ENCODE data around the gene HES5. TPM values are rescaled to one million over a fixed set of nuclear protein-coding genes. Genes with fewer than 3 reads are reported as not detected.

HES5 gene
- total and polyA plus RNA-seq, 10 of the 15 experiments (the other 5 are each of a cell fraction or from before 2014, with no cell fraction given): 0.12 to 0.15 TPM; not detected in 8

GRCh38 chr1:2492091-2492490 is 38.0 kb downstream of the HES5 start:
- Histone ChIP-seq H3K4me1 (ENCODE audit: control insufficient read depth, insufficient read depth, low read length) (peaks cover 10% of the 10 kb centered on the region), H2AFZ (ENCODE audit: control insufficient read depth, low read depth, low read length) (no peak overlapping the region), H3K9me3 (replicated peaks; ENCODE audit: control insufficient read depth, insufficient read depth, low read length) (peaks cover 4% of the 10 kb centered on the region; the same call in 1 of the 3 replicates), H3K27ac (ENCODE audit: control insufficient read depth, insufficient read depth) (no peak overlapping the region), H3K36me3 (ENCODE audit: control insufficient read depth in 2 of 2, insufficient read depth in 2 of 2, low read length in 1 of 2) (no peaks in the 10 kb centered on the region), H3K4me2 (ENCODE audit: control insufficient read depth, insufficient read depth) (no peak overlapping the region), H3K27me3 (replicated peaks in 1 of 2; ENCODE audit: control insufficient read depth in 2 of 2, insufficient read depth in 2 of 2, low read length in 1 of 2) (no peaks in the 10 kb centered on the region), H3K79me2 (ENCODE audit: control insufficient read depth, insufficient read depth, low read length) (no peaks in the 10 kb centered on the region), H3K9ac (ENCODE audit: control insufficient read depth, insufficient read depth, low read length) (no peak overlapping the region), H4K20me1 (ENCODE audit: control insufficient read depth, insufficient read depth) (no peaks in the 10 kb centered on the region), H3K4me3 (no peak overlapping the region)
- BruUV-seq (replicated peaks): no TSS peak
- no peak for FAIRE-seq
- ATAC-seq: no peak
- no peak for DNase-seq (ENCODE audit: low read depth, low spot score)
- ChIA-PET CTCF (interaction anchor here (1.0 to 1.6 kb wide), 2 partner anchors 76 to 295 kb away, joined by 3 to 4 read pairs; no protein-coding TSS in a partner anchor), SMC1A (ENCODE audit: uncharacterized antibody, unreplicated experiment) (no interaction called here), POLR2A (no interaction called here), RAD21 (ENCODE audit: unreplicated experiment) (no interaction called here)
- intact Hi-C loops (cut with micrococcal nuclease; ENCODE audit: unreplicated experiment) (no loop called here), in situ Hi-C loops (cut with MboI) (no loop called here)
- TF ChIP-seq EGR1 (IDR thresholded peaks at IDR 0.05; ENCODE audit: borderline replicate concordance in 1 of 2, low read depth in 2 of 2, low read length in 2 of 2) (no peak), TARDBP (IDR thresholded peaks at IDR 0.05; ENCODE audit: borderline replicate concordance) (no peak), FOS (IDR thresholded peaks at IDR 0.05; ENCODE audit: borderline replicate concordance, extremely low read depth, insufficient read length) (no peak), CEBPB (IDR thresholded peaks at IDR 0.05; ENCODE audit: borderline replicate concordance in 1 of 2, low read depth in 2 of 2, low read length in 2 of 2) (no peak), FOXK2 (IDR thresholded peaks at IDR 0.05) (no peak), YBX1 (IDR thresholded peaks at IDR 0.05) (no peak), SUZ12 (IDR thresholded peaks at IDR 0.05; ENCODE audit: unreplicated experiment) (no peak), ESRRA (IDR thresholded peaks at IDR 0.05; ENCODE audit: low read length) (no peak), NFIC (IDR thresholded peaks at IDR 0.05; ENCODE audit: low read depth, low read length) (no peak), JUNB (IDR thresholded peaks at IDR 0.05) (no peak)
- TF ChIP-seq, protein P1, sequence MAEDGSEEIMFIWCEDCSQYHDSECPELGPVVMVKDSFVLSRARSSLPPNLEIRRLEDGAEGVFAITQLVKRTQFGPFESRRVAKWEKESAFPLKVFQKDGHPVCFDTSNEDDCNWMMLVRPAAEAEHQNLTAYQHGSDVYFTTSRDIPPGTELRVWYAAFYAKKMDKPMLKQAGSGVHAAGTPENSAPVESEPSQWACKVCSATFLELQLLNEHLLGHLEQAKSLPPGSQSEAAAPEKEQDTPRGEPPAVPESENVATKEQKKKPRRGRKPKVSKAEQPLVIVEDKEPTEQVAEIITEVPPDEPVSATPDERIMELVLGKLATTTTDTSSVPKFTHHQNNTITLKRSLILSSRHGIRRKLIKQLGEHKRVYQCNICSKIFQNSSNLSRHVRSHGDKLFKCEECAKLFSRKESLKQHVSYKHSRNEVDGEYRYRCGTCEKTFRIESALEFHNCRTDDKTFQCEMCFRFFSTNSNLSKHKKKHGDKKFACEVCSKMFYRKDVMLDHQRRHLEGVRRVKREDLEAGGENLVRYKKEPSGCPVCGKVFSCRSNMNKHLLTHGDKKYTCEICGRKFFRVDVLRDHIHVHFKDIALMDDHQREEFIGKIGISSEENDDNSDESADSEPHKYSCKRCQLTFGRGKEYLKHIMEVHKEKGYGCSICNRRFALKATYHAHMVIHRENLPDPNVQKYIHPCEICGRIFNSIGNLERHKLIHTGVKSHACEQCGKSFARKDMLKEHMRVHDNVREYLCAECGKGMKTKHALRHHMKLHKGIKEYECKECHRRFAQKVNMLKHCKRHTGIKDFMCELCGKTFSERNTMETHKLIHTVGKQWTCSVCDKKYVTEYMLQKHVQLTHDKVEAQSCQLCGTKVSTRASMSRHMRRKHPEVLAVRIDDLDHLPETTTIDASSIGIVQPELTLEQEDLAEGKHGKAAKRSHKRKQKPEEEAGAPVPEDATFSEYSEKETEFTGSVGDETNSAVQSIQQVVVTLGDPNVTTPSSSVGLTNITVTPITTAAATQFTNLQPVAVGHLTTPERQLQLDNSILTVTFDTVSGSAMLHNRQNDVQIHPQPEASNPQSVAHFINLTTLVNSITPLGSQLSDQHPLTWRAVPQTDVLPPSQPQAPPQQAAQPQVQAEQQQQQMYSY (CRISPR knock-in tag; IDR thresholded peaks at IDR 0.05): no peak
- TF ChIP-seq, protein P2, sequence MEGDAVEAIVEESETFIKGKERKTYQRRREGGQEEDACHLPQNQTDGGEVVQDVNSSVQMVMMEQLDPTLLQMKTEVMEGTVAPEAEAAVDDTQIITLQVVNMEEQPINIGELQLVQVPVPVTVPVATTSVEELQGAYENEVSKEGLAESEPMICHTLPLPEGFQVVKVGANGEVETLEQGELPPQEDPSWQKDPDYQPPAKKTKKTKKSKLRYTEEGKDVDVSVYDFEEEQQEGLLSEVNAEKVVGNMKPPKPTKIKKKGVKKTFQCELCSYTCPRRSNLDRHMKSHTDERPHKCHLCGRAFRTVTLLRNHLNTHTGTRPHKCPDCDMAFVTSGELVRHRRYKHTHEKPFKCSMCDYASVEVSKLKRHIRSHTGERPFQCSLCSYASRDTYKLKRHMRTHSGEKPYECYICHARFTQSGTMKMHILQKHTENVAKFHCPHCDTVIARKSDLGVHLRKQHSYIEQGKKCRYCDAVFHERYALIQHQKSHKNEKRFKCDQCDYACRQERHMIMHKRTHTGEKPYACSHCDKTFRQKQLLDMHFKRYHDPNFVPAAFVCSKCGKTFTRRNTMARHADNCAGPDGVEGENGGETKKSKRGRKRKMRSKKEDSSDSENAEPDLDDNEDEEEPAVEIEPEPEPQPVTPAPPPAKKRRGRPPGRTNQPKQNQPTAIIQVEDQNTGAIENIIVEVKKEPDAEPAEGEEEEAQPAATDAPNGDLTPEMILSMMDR (IDR thresholded peaks at IDR 0.05 in 2 of 3, conservative IDR thresholded peaks at IDR 0.05 in 1 of 3; ENCODE audit: control insufficient read depth in 2 of 3, extremely low read depth in 1 of 3, insufficient read depth in 1 of 3, low read depth in 3 of 3, low read length in 3 of 3): no peak
- TF ChIP-seq, protein P3, sequence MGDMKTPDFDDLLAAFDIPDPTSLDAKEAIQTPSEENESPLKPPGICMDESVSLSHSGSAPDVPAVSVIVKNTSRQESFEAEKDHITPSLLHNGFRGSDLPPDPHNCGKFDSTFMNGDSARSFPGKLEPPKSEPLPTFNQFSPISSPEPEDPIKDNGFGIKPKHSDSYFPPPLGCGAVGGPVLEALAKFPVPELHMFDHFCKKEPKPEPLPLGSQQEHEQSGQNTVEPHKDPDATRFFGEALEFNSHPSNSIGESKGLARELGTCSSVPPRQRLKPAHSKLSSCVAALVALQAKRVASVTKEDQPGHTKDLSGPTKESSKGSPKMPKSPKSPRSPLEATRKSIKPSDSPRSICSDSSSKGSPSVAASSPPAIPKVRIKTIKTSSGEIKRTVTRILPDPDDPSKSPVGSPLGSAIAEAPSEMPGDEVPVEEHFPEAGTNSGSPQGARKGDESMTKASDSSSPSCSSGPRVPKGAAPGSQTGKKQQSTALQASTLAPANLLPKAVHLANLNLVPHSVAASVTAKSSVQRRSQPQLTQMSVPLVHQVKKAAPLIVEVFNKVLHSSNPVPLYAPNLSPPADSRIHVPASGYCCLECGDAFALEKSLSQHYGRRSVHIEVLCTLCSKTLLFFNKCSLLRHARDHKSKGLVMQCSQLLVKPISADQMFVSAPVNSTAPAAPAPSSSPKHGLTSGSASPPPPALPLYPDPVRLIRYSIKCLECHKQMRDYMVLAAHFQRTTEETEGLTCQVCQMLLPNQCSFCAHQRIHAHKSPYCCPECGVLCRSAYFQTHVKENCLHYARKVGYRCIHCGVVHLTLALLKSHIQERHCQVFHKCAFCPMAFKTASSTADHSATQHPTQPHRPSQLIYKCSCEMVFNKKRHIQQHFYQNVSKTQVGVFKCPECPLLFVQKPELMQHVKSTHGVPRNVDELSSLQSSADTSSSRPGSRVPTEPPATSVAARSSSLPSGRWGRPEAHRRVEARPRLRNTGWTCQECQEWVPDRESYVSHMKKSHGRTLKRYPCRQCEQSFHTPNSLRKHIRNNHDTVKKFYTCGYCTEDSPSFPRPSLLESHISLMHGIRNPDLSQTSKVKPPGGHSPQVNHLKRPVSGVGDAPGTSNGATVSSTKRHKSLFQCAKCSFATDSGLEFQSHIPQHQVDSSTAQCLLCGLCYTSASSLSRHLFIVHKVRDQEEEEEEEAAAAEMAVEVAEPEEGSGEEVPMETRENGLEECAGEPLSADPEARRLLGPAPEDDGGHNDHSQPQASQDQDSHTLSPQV (IDR thresholded peaks at IDR 0.05): no peak
- 11% methylated on average over 13 of the region's 13 CpGs for WGBS (ENCODE audit: insufficient coverage, insufficient replicate concordance, low lambda C conversion rate, missing lambda C conversion rate)
